Measurements from ENCODE around the gene ZXDA.

Gene ZXDA

GRCh38 chrX:57871463-57871862 is 38.8 kb downstream of the ZXDA start:
- no peak overlapping the region for H2AFZ ChIP-seq (ENCODE audit: low read length, unreplicated experiment)

More at GRCh38 chrX:57871463-57871862, 38.8 kb downstream of the ZXDA start:
- Histone ChIP-seq H3K4me1 (ENCODE audit: control insufficient read depth, insufficient read depth, low read length, unreplicated experiment) (no peaks in the 10 kb centered on the region), H3K36me3 (ENCODE audit: insufficient read depth, low read length) (no peaks in the 10 kb centered on the region), H3K79me2 (ENCODE audit: control insufficient read depth, insufficient read depth, low read length, unreplicated experiment) (no peaks in the 10 kb centered on the region), H3K27ac (ENCODE audit: low read depth, low read length) (no peak overlapping the region), H3K4me3 (ENCODE audit: low read depth, low read length) (no peak overlapping the region), H3K27me3 (ENCODE audit: insufficient read depth, low read length) (no peaks in the 10 kb centered on the region)

All from ACC112 (cell line).